Cardiac muscle cell (in vitro differentiated cells and primary cell): Measurements from ENCODE around the gene CHEK1. TPM values are rescaled to one million over a fixed set of nuclear protein-coding genes. Genes with fewer than 3 reads are reported as not detected.
"Not testable (repeated sequence)": the region's sequence is repeated elsewhere in the genome, so short reads cannot be mapped to it uniquely, and the experiment has no call there.

Experiments
- DNase-seq, 2 donors: peaks; one replicate each; pipeline versions ENCODE4 v3.0.0 to v3.0.0-alpha.2; 2010 to 2017; ENCODE audit warnings: low read depth in 1 of 2, low spot score in 1 of 2
- H3K27ac ChIP-seq: fragments of 200-600 bp; sonication (generic); 2 replicates; pipeline ENCODE4 v1.5.1; 2016
- H3K27me3 ChIP-seq: fragments of 200-600 bp; sonication (generic); 2 replicates; pipeline ENCODE4 v1.6.0; 2016; ENCODE audit warnings: control low read depth
- H3K36me3 ChIP-seq: fragments of 200-600 bp; sonication (generic); 2 replicates; pipeline ENCODE4 v1.5.1; 2016; ENCODE audit warnings: control low read depth
- H3K4me1 ChIP-seq: fragments of 200-600 bp; sonication (generic); 2 replicates; pipeline ENCODE4 v1.8.1; 2017; ENCODE audit warnings: low read depth, mild to moderate bottlenecking, mixed run types
- H3K4me3 ChIP-seq: fragments of 200-600 bp; sonication (generic); 2 replicates; pipeline ENCODE4 v1.5.1; 2016; ENCODE audit warnings: mild to moderate bottlenecking
- H3K9me3 ChIP-seq: fragments of 200-600 bp; sonication (generic); 2 replicates; pipeline ENCODE4 v1.5.1; 2017; ENCODE audit warnings: low read depth, mild to moderate bottlenecking, control low read depth
- polyA plus RNA-seq: library from polyadenylated mRNA; unstranded; fragments of >200 nt; fragmentation: Nextera tagmentation; extraction: Ambion mirVana; gene quantifications from 2 replicates; pipeline ENCODE4 v1.2.1, GENCODE V29; 2016
- total RNA-seq: library from RNA; depleted of rRNA; stranded (reverse); fragments of >200 nt; gene quantifications from 2 replicates; pipeline ENCODE4 v1.2.3, GENCODE V29; 2016
- TF ChIP-seq, protein P1 (sequence below): IDR thresholded peaks from 2 replicates; pipeline ENCODE4 v1.5.1; 2012; ENCODE audit warnings: low read depth, mild to moderate bottlenecking, low read length

Gene CHEK1
- total and polyA plus RNA-seq, 2 experiments from 2014 or later: 11.4 to 12.6 TPM

DNA sequence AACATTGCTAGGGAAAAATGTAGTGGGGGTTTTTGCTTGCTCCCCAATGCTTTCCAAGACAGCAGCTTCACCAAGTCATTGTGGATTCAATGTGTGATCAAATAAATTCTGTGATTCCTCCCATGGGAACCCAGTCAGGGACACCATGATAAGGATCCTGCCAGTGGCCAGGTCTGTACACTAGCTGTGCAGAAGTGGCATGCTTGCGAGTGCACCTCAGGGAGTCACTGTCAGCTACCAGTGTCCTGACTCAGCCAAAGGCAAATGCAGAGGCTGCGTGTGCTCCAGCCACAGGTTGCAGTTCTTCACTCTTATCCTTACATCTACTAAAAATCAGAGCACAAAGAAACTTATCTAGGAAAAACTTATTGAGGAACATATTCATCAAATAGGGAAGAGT lies 65.0 kb downstream of the CHEK1 start:
- Histone ChIP-seq H3K4me1 (no peaks in the 10 kb centered on the region), H3K27ac (no peak overlapping the region), H3K4me3 (no peak overlapping the region), H3K9me3 (no peaks in the 10 kb centered on the region), H3K36me3 (no peaks in the 10 kb centered on the region), H3K27me3 (no peaks in the 10 kb centered on the region)
- DNase-seq: no peak
- TF ChIP-seq, protein P1, sequence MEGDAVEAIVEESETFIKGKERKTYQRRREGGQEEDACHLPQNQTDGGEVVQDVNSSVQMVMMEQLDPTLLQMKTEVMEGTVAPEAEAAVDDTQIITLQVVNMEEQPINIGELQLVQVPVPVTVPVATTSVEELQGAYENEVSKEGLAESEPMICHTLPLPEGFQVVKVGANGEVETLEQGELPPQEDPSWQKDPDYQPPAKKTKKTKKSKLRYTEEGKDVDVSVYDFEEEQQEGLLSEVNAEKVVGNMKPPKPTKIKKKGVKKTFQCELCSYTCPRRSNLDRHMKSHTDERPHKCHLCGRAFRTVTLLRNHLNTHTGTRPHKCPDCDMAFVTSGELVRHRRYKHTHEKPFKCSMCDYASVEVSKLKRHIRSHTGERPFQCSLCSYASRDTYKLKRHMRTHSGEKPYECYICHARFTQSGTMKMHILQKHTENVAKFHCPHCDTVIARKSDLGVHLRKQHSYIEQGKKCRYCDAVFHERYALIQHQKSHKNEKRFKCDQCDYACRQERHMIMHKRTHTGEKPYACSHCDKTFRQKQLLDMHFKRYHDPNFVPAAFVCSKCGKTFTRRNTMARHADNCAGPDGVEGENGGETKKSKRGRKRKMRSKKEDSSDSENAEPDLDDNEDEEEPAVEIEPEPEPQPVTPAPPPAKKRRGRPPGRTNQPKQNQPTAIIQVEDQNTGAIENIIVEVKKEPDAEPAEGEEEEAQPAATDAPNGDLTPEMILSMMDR: no peak

- DNase-seq: no peak
- no peaks in the 10 kb centered on the region for H3K36me3 ChIP-seq
Measured at GRCh38 chr11:125692887-125693286, 67.9 kb downstream of the CHEK1 start.

DNA sequence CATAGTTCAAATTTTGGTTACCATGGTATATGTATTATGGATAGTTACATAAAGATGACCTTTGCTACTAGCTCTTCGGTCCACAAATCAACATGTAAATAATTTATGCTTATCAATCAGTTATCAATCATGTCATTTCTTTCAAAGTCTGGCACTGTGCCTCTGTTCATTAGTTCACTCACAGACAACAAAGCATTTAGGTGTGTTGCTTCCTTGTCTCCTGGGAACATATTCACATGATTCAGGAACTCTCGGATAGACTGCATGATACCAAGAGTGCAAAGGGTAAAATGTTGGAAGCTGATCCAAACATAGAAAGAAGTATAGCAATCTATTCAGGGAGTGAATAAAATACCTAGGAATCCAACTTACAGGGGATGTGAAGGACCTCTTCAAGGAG lies 70.0 kb downstream of the CHEK1 start:
- Histone ChIP-seq H3K36me3 (no peaks in the 10 kb centered on the region), H3K27ac (no peak overlapping the region), H3K9me3 (no peaks in the 10 kb centered on the region), H3K4me3 (no peak overlapping the region), H3K4me1 (no peaks in the 10 kb centered on the region), H3K27me3 (no peaks in the 10 kb centered on the region)
- TF ChIP-seq, protein P1: no peak
- DNase-seq: no peak

More at GRCh38 chr11:125692887-125693286, 67.9 kb downstream of the CHEK1 start:
- H3K4me3 ChIP-seq: no peak overlapping the region
- TF ChIP-seq, protein P1: no peak
- no peak overlapping the region for H3K27ac ChIP-seq
- no peaks in the 10 kb centered on the region for H3K9me3 ChIP-seq
- H3K27me3 ChIP-seq: no peaks in the 10 kb centered on the region
- H3K4me1 ChIP-seq: no peaks in the 10 kb centered on the region

DNA sequence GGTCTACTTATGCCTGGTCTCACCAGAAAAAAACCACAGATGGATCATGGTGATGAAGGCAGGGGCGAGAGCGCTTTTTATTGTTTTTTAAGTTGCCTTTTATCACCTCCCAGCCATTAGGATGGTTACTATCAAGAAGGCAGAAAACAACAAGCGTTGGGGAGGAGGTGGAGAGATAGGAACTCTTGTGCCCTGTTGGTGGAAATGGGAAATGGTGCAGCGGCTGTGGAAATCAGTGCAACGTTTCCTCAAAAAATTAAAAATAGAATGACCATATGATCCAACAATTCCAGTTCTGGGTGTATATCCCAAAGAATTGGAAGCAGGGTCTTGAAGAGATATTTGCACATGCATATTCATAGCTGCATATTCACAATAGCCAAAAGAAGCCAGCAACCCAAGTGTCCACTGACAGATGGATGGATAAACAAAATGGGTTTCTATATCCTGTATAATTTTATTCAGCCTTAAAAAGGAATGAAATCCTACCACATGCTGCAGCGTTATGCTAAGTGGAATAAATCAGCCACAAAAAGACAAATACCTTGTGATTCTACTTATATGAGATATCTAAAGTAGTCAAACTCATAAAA lies 76.2 kb downstream of the CHEK1 start:
- H3K9me3 ChIP-seq: no peaks in the 10 kb centered on the region
- H3K27ac ChIP-seq: no peak overlapping the region
- TF ChIP-seq, protein P1: no peak
- no peak for DNase-seq
- H3K4me3 ChIP-seq: no peak overlapping the region
- no peaks in the 10 kb centered on the region for H3K4me1 ChIP-seq
- H3K27me3 ChIP-seq: no peaks in the 10 kb centered on the region
- H3K36me3 ChIP-seq: no peaks in the 10 kb centered on the region

DNA sequence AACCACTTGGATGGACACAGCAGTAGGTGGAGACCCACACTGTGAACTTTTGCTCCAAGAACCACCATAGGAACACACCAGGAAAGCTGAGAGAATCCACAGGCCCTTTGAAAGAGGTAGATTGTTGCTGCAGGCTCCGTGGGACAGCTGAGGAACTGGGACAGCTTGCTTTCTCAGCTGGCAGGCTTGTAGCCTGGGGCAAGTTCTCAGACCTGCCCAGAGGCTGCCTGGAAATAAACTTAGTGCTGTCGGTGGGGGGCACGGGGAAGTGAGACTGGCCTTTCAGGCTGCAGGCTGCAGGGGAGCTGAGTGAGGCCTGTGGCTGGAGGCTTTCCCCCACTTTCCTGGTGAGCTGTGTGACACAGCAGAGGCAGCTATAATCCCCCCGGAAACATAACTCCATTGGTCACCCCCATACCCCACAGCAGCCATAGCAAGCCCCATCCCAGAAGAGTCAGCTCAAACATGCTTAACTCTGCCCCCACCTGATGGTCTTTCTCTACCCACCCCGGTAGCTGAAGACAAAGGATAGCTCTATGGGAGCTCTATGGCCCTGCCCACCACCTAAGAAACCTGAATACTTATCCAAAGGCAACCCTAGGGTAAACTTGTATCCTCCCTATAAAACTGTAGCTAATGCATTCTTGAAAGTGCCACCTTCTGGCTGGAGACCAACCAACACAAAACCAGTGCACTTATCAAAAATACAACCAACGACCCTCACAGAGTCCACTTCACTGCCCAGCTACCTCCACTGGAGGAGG lies 77.1 kb downstream of the CHEK1 start:
- DNase-seq: no peak
- no peak overlapping the region for H3K4me3 ChIP-seq
- no peaks in the 10 kb centered on the region for H3K27me3 ChIP-seq
- no peaks in the 10 kb centered on the region for H3K36me3 ChIP-seq
- H3K9me3 ChIP-seq: no peaks in the 10 kb centered on the region
- no peak overlapping the region for H3K27ac ChIP-seq
- TF ChIP-seq, protein P1: no peak
- no peaks in the 10 kb centered on the region for H3K4me1 ChIP-seq

DNA sequence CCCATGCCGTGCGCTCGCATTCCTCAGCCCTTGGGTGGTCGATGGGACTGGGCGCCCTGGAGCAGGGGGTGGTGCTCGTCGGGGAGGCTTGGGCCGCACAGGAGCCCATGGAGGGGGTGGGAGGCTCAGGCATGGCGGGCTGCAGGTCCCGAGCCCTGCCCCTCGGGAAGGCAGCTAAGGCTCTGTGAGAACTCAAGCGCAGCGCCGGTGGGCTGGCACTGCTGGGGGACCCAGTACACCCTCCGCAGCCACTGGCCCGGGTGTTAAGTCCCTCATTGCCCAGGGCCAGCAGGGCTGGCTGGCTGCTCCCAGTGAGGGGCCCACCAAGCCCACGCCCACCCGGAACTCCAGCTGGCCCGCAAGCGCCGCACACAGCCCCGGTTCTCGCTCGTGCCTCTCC lies 79.7 kb downstream of the CHEK1 start:
- not testable (repeated sequence) for H3K4me3 ChIP-seq, H3K27me3 ChIP-seq, H3K27ac ChIP-seq, DNase-seq, H3K4me1 ChIP-seq, H3K9me3 ChIP-seq, H3K36me3 ChIP-seq
